Stimulated activated naive CD4-positive, alpha-beta T cell treated with Interleukin-2 at 50 U/mL for 16 hours (primary cell): ENCODE data around the gene CEACAM16.
"Not testable (repeated sequence)": the region's sequence is repeated elsewhere in the genome, so short reads cannot be mapped to it uniquely, and the experiment has no call there.

ENCODE experiments used
- DNase-seq: peaks from one replicate; lab custom pipeline; 2025; lab: John Stamatoyannopoulos, UW

CEACAM16 gene

DNA sequence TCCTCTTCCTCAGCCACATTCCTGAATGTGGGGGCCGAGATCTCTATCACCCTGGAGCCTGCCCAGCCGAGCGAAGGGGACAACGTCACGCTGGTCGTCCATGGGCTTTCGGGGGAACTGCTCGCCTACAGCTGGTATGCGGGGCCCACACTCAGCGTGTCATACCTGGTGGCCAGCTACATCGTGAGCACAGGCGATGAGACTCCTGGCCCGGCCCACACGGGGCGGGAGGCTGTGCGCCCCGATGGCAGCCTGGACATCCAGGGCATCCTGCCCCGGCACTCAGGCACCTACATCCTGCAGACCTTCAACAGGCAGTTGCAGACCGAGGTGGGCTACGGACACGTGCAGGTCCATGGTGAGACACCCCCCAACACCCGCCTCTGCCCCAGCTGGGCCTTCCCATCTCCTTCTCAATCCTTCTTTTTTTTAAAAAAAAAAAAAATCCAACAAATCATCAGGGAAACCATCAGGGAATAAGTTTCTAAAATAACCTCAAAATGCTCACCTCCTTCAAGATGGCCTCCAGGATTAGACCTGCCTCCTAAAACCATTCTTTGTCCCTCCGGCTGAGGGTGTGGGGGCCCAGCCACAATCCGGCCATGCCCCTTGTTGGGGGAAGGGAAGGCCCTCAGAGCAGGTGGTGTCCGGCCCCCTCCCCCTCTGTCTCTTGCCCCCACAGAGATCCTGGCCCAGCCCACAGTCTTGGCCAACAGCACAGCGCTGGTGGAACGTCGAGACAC is 4.6 kb downstream of the CEACAM16 start:
- DNase-seq, result no peak

DNA sequence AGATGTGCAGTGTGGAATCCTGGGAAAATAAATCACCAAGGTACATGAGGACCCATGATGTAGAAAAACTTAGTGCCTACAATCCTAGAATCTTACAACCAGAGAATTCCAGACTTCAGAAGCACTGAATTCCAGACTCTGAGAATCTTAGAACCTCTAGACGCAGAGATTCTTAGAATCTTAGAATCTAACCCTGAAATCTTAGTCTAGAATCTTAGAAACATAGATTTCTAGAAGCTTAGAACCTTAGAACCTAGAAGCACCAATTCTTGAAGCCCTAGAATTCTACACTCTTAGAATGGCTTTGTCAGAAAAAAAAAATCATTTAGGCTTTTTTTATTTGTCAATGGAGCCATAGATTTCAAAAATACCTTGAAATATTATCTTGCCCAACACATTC is 6.0 kb downstream of the CEACAM16 start:
- DNase-seq, result no peak

DNA sequence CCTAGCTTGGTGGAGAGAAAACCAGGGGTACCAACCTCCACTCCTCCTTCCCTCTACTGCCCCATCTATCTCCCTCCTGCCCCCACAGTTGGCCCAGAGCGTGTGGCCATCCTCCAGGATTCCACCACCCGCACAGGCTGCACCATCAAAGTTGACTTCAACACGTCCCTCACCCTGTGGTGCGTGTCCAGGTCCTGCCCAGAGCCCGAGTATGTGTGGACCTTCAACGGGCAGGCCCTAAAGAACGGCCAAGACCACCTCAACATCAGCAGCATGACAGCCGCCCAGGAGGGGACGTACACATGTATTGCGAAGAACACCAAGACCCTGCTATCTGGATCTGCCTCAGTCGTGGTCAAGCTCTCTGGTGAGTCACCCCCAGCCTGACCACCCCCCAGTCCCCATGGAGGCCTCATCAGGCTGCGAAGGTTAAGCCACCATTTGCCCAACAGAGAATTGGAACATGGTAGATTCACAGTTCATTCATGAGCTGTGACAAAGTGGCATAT is 6.6 kb downstream of the CEACAM16 start:
- DNase-seq, result no peak

DNA sequence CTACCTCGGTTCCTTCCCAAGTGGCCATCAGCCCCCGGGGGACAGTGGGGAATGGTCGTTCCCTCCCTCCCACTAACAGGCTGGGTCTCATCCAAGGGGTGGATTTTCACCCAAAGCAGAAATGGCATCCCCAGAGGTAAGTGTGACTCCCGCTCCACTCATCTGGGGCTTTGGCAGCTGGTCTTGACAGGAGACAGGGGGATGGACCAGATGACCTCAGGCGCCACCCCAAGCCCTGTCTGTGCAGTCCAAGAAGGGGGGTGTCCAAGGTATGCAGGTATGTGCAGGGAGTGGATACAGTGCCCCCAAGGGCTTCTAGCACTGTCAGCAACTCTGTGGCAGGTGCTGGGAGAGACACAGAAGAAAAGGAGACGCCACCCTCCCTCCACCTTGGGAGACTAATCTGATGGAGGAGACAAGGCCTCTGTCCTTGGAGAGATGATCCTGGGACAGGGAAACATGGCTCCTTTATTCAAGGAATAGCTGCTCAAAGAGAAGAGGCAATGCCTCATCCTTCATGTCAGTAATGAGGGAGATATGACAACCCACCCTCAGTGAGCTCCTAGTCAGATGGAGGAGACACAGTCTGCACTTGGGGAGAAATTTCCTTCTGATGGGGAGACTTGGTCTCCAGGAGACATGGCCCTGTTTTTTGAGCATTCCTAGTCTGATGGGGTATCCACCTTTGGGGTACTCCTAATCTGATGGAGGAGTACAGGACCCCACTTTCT is 7.7 kb downstream of the CEACAM16 start:
- DNase-seq, result no peak

DNA sequence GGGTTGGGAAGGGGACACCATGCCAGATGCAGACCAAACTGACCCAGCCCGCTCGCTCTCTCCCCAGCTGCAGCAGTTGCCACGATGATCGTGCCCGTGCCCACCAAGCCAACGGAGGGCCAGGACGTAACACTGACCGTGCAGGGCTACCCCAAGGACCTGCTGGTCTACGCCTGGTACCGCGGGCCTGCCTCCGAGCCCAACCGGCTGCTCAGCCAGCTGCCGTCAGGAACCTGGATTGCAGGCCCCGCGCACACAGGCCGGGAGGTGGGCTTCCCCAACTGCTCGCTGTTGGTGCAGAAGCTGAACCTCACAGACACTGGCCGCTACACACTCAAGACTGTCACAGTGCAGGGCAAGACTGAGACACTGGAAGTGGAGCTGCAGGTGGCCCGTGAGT is 8.8 kb downstream of the CEACAM16 start:
- no peak for DNase-seq

DNA sequence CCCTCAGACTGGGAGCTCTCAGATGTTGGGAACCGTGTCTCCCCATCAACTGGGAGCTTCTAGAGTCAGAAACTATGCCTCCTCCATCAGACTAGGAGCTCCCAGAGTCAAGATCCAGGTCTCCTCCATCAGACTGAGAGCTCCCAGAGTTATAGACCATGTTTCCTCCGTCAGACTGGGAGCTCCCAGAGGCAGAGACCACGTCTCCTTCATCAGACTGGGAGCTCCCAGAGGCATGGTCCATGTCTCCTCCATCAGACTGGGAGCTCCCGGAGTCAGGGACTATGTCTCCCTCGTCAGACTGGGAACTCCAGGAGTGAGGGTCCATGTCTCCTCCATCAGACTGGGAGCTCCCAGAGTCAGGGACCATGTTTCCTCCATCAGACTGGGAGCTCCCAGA is 10.0 kb downstream of the CEACAM16 start:
- DNase-seq, result no peak

DNA sequence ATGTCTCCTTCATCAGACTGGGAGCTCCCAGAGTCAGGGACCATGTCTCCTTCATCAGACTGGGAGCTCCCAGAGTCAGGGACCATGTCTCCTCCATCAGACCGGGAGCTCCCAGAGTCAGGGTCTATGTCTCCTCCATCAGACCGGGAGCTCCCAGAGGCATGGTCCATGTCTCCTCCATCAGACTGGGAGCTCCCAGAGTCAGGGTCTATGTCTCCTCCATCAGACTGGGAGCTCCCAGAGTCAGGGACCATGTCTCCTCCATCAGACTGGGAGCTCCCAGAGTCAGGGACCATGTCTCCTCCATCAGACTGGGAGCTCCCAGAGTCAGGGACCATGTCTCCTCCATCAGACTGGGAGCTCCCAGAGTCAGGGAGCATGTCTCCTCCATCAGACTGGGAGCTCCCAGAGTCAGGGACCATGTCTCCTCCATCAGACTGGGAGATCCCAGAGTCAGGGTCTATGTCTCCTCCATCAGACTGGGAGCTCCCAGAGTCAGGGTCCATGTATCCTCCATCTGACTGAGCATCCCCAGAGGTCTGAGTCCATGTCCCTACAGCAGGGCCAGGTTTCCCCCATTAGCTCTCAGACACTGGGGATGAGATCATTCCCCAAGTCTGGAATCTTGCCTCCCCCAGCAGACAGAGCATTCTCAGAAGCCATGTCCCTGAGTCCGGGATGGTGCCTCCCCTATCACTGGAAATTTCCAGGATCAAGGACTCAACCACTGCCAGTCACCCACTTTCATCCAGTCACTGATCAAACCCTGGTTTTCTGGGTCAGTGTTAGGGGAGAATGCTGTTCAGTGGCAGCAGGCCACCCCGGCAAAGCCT is 10.7 kb downstream of the CEACAM16 start:
- DNase-seq, result not testable (repeated sequence)

DNA sequence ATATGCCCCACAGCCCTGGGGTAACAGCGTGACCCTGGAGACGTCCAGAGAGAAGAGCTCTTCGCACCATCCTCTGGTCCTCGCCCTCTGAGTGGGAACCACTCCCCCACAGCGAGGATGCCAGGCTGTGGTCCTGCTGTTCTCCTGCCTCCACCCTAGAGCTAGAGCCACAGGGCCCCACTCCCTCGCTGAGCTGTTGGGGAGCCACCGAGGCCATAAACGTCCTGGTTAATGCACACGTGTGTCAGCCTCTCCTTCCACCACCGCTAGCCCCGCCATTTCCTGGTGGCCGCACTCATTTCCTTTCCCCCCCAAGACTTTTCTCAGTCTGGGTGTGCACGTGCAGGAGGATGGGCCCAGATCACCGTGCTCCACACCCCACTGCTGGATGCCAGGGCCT is 11.5 kb downstream of the CEACAM16 start:
- DNase-seq, result no peak

DNA sequence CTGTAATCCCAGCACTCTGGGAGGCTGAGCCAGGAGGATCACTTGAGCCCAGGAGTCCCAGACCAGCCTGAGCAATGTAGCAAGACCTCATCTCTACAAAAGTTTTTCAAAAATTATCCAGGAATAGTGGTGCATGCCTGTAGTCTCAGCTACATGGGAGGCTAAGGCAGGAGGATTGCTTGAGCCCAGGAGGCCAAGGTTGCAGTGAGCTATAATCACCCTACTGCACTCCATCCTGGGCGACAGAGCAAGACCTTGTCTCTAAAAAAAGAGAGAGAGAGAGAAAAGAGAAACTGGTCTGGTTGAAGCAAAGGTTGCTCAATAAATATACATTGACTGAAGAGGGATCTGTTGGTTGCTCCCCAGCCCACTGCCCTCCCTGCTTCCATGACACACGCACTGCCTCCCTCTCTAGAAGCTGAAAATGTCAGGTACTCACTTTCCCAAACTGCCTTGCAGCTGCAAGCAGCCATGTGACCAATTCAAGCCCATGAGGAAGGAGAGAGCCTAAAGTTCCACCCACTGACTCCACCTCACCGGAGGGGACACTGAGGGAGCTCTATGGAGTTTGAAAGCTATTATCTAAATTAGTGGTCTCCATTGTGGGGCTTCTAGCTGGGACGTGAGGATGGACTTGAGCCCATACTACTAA is 14.0 kb downstream of the CEACAM16 start:
- DNase-seq, result no peak

DNA sequence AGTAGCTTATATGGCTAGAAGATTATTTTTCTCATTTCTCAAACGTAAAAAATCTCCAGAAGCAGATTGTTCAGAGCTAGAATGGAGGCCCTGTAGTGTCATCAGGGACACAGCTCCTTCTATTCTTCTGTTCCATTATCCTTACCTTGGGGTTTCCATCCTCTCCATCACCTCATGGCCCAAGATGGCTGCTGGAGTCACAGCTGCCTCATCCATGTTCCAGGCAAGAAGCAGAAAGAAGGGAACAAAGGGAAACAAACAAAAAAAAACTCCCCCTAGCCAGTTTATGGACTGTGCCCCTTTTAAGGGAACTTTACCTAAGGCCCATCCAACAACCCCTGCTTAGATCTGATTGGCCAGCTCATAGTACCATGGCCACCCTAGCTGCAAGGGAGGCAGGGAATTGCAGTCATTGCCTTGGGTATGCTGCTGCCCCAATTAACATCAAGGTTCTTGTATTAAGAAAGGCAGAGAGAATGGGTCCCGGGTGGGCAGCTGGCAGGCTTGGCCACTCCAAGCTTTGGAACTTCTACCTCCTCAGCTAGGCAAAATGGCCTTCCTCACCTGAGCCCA is 15.7 kb downstream of the CEACAM16 start:
- DNase-seq, result no peak

DNA sequence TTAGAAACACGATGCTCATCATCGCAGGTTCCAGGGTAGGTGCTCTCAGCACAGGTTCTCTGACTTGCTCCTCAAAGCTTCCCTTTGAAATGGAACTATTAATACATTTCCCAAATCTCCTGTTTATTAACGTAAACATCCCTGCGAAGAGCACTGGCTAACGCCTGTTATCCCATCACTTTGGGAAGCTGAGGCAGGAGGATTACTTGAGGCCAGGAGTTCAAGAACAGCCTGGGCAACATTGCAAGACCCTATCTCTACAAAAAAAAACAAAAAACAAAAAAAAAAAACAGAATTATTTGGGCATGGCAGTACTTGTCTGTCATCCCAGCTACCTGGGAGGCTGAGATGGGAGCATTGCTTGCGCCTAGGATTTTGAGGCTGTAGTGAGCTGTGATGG is 18.7 kb downstream of the CEACAM16 start:
- DNase-seq, result no peak

DNA sequence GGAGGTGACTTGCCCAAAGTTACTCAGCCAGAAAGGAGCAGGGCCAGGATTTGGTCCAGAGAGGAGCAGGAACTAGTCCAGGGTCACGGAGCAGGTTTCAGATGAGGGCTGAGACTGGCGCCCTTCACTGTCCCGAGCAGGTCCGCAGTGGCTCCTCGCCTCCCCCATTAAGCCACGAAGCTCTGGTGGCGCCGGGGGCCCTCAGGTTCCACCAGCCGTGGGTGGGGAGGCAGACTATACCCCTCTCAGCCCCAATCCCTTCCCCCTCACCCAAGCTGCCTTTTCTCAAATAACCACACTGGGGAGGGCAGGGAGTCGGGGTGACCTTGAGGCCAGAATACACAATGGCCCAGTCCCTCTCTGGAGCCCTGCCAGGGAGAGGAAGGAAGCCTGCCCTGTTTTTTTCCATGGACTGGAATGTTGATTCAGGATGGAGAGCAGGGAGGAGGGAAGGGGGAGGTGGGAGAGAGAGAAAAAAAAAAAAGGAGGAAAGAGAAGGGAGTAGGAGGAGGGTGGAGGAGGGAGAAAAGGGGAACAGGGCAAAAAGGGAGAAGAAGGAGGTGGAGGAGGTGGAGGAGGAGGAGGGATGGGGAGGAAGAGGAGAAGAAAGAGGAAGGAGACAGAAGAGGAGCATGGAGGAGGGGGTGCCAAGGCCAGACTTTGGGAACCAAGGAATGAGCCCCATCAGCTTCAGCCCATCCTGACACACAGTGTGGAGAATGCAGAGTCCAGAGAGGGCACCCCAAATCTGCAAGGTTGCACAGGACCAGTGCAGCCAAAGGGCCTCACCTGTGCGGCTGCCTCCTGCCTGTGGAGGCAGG is 19.7 kb downstream of the CEACAM16 start:
- DNase-seq, result no peak

DNA sequence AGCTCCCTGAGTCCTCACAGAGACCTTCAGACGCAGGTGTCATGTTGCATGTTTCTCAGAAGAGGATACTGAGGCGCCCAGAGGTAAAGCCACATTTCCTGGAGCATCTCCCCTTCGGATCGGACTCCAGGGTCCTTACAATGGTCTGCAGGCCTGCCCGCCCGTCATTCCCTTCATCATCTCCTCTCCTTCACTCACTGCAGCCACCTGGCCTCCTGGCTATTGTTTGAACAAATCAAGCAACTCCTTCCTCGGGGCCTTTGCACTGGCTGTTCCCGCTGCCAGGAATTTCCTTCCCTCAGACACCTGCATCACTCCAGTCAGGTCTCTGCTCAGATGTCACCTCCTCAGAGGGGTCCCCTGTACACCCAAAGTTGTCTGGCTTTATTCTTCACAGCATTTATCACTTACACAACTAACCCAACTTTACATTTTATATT is 20.3 kb downstream of the CEACAM16 start:
- DNase-seq, result no peak

DNA sequence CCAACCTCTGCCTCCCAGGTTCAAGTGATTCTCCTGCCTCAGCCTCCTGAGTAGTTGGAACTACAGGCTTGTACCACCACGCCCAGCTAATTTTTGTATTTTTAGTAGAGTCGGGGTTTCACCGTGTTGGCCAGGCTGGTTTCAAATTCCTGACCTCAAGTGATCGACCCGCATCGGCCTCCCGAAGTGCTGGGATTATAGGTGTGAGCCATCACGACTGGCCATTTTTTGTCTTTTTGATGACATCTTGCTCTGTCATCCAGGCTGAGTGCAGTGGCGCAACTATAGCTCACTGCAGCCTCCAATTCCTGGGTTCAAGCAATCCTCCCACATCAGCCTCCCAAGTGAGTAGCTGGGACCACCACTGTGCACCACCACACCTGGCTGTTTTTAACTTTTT is 21.4 kb downstream of the CEACAM16 start:
- not testable (repeated sequence) for DNase-seq

DNA sequence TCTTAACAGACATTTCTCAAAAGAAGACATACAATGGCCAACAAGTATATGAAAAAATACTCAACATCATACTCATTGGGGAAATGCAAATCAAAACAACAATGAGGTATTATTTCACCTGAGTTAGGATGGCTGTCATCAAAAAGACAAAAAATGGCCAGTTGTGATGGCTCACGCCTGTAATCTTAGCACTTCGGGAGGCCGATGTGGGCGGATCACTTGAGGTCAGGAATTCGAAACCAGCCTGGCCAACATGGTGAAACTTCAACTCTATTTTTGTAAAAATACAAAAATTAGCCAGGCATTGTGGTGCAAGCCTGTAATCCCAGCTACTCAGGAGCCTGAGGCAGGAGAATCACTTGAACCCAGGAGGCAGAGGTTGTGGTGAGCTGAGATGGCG is 22.0 kb downstream of the CEACAM16 start:
- no peak for DNase-seq

DNA sequence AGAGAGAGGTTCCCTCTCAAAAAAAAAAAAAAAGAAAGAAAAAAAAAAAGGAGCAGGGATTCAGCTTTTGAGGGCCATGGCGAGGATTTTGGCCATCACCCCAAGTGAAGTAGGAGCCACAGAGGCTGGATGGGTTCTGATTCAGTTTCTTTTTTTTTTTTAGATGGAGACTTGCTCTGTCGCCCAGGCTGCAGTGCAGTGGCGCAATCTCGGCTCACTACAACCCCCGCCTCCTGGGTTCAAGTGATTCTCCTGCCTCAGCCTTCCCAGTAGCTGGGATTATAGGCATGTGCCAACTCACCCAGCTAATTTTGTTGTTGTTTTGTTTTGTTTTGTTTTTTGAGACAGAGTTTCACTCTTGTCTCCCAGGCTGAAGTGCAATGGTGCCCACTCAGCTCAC is 22.4 kb downstream of the CEACAM16 start:
- DNase-seq, result not testable (repeated sequence)

DNA sequence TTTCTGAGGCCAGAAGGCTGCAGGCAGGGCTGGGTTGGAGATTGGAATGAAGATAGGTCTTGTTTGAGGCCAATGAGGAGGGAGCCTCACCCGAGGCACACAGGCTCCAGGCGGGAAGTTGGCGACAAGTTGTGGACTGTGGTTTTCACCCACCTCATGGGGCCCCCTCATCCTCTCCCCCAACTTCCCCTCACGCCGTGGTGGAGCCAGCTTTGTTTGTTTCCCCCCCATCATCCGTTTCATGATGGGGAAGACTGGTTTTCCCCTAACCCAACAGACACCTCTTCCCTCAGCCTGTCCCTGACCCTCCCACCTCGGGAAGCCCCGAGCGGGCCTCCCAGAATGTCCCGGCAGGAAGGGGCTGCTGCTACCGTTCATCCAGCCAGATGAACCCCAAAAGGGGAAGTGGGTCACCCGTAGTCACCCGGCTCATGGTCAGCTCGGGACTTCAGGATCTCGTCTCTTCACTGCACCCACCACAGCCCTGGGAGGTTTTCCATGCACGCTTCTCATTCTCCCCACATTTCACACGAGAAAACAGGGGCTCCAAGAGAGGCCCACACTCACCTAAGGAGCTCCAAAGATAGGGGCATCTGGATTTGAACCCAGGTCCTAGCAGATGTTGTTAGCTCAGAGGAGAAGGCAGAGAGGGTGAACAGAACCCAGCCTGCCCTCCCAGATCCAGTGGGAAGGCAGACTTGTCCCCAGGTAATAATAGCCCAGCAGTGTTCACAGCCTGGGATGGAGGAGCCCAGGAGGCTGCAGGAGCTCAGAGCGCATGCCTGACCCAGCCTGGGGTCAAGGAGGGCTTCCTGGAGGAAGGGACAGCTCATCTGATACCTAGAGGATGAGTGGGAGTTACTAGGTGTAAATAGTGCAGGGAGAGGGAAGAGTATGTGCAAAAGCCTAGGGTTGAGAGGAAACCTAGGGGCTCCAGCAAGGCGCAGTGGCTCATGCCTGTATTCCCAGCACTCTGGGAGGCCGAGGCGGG is 23.5 kb downstream of the CEACAM16 start:
- no peak for DNase-seq

DNA sequence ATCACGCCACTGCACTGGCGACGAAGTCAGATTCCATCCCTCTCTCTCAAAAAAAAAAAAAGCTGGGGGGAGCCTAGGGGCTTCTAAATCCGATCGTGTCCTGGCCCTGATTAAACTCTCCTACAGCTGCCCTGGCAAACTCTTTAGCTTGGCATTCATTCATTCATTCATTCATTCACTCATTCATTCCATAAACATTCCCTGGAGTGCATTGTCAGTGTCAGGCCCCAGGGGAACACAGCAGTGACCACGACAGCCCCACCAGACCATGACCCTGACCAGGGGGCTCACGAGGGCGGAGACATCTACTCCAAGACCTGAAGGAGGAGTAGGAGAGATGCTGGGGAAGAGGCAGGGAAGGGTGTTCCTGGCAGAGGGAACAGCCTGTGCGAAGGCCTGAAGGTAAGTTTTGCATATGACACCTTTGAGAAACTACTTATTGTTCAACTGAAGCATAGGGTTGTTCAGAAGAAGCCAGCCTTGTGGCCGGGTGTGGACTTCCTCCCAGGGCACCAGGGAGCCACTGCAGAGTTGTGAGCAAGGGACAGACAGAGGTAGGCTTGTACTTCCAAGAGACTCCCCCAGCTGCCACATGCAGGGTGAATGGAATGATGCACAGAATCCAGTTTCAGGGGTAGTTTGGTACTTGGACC is 24.5 kb downstream of the CEACAM16 start:
- no peak for DNase-seq

DNA sequence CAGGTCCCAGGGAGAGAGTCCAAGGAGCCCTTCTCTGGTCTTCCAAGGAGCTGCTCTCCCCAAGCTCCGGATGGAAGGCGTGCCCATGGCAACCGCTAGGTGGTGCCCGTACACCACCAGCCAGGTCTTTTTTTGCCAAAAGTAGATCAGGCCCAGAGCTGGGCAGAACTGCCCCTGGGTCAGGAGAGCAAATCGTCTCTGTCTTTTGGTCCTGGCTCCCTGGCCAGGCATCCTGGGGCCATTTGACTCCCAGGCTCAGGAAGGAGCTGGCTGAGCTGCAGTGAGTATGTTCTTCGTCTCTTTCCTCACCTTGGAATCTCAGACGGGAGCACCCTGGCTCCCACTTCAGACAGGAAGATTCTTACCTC is 25.0 kb downstream of the CEACAM16 start:
- peak; percentile 67 for DNase-seq
